Activated T-helper 2 cell treated with anti-CD3 and anti-CD28 coated beads, Interferon-gamma antibody, Interleukin-2, Interleukin-4, amounts not matched to agents 10 μg/mL and 5 μg/mL and 100 μg/mL, durations not matched to agents 14 hours and 24 hours and 36 hours (primary cell): ENCODE data around the gene ZBTB26. TPM values are rescaled to one million over a fixed set of nuclear protein-coding genes. Genes with fewer than 3 reads are reported as not detected.
"Not testable (repeated sequence)": the region's sequence is repeated elsewhere in the genome, so short reads cannot be mapped to it uniquely, and the experiment has no call there.

Source experiments
- DNase-seq: peaks from one replicate; pipeline ENCODE4 v3.0.0; 2021; ENCODE audit warnings: low spot score
- H3K27ac Mint-ChIP-seq: one replicate; pipeline ENCODE4 v1.8.0; 2021; ENCODE audit warnings: mixed read lengths
- H3K27me3 Mint-ChIP-seq: one replicate; pipeline ENCODE4 v1.8.0; 2021; ENCODE audit warnings: low read depth, mixed read lengths
- H3K36me3 Mint-ChIP-seq: one replicate; pipeline ENCODE4 v1.8.0; 2021; ENCODE audit warnings: low read depth, mixed read lengths
- H3K4me1 Mint-ChIP-seq: one replicate; pipeline ENCODE4 v1.8.0; 2021; ENCODE audit warnings: low read depth, mixed read lengths
- H3K4me3 Mint-ChIP-seq: one replicate; pipeline ENCODE4 v1.8.0; 2021; ENCODE audit warnings: low read depth, mild to moderate bottlenecking, moderate library complexity, mixed read lengths
- H3K9me3 Mint-ChIP-seq: one replicate; pipeline ENCODE4 v1.8.0; 2021; ENCODE audit warnings: mixed read lengths
- intact Hi-C: fragments of 100-400 bp; cut with micrococcal nuclease; formaldehyde crosslinking; loops from one replicate; pipeline ENCODE4 v1.15.1; 2023
- total RNA-seq: library from RNA; stranded (reverse); gene quantifications from 2 replicates; pipeline ENCODE4 v1.2.3, GENCODE V29; 2022

The ZBTB26 gene
- total RNA-seq, 1 donor from 2014 or later: 7.4 TPM

DNA sequence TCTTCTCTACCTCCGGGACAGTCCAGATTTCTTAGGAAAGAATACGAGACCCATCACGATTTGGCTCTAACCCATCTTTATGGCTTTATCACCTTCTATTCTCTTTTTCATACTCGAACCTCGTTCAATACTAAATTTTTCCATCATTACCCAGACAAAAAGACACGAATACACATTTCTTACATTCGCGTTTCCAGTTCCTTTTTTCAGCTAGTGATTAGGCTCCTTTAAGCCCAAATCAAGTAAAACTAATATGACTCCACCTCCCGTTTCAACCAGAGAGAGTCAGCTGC, 18.7 kb downstream of the ZBTB26 start:
- no peak for DNase-seq
- Mint-ChIP-seq H3K36me3 (peaks cover 47% of the 10 kb centered on the region), H3K4me1 (peaks cover 24% of the 10 kb centered on the region), H3K27ac (peak overlapping the region; percentile 95), H3K4me3 (peak overlapping the region; percentile 93), H3K27me3 (no peaks in the 10 kb centered on the region), H3K9me3 (no peaks in the 10 kb centered on the region)
- intact Hi-C loops: loop anchor here (5.0 kb wide), 1 partner anchor 355 kb away; the partner anchor contains the start of gene STRBP

DNA sequence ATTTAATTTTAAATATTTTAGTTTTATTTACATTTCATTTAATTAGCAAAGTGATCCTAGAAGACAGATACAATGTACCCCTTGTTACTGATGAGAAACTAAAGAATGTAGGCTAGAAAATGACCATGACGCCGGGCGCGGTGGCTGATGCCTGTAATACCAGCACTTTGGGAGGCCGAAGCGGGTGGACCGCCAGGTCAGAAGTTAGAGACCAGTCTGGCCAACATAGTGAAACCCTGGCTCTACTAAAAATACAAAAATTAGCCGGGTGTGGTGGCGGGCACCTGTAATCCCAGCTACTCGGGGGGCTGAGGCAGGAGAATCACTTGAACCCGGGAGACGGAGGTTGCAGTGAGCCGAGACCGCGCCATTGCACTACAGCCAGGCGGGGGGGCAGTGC, 25.2 kb downstream of the ZBTB26 start:
- intact Hi-C loops: loop anchor here (10.0 kb wide), 1 partner anchor 439 kb away; no protein-coding TSS in a partner anchor
- not testable (repeated sequence) for DNase-seq, H3K27ac Mint-ChIP-seq, H3K27me3 Mint-ChIP-seq, H3K9me3 Mint-ChIP-seq, H3K4me3 Mint-ChIP-seq
- peaks cover 16% of the 10 kb centered on the region for H3K4me1 Mint-ChIP-seq
- H3K36me3 Mint-ChIP-seq: peaks cover 33% of the 10 kb centered on the region

GRCh38 chr9:122904823-122905710, 26.2 kb downstream of the ZBTB26 start, which contains the start of gene RC3H2:
TSS of gene RC3H2 (minus strand) at chr9:122905359. CDS start at chr9:122897509, 7,850 bp downstream.
- Mint-ChIP-seq H3K4me3 (peak within 1 kb of the TSS; percentile 92), H3K9me3 (no peaks in the 10 kb centered on the region), H3K27ac (peak within 1 kb of the TSS; percentile 94), H3K4me1 (peaks cover 18% of the 10 kb centered on the region), H3K27me3 (no peaks in the 10 kb centered on the region), H3K36me3 (peaks cover 25% of the 10 kb centered on the region)
- DNase-seq: peak; percentile 97
- intact Hi-C loops: loop anchor here (1.0 to 10.0 kb wide), 6 partner anchors 8 to 440 kb away; partner anchors contain the start of genes PDCL, RABGAP1, ZBTB26 and ZBTB6

DNA sequence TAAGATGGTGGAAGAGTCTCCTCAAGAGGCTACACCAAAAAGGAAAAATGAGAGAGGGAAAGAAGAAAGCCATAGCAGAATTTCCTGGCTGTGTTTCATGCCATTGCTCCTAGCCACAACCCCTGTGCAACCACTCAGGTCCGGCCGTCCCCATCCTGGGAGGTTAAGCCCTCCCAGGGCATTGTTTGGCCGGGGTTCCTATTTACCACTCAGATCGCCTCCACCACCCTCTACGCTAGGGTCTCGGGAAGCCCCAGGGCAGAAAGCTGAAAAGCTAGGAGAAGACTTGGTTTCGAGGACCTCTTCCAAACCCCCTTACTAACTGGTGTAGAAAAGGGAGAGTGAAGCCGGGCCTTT, 26.9 kb downstream of the ZBTB26 start:
- no peaks in the 10 kb centered on the region for H3K9me3 Mint-ChIP-seq
- intact Hi-C loops: loop anchor here (2.0 to 10.0 kb wide), 3 partner anchors 36 to 440 kb away; partner anchors contain the start of genes PDCL and RABGAP1
- H3K4me1 Mint-ChIP-seq: peaks cover 17% of the 10 kb centered on the region
- H3K27ac Mint-ChIP-seq: peak overlapping the region; percentile 90
- H3K27me3 Mint-ChIP-seq: no peaks in the 10 kb centered on the region
- DNase-seq: peak; percentile 31
- H3K36me3 Mint-ChIP-seq: peaks cover 25% of the 10 kb centered on the region
- H3K4me3 Mint-ChIP-seq: peak overlapping the region; percentile 92

DNA sequence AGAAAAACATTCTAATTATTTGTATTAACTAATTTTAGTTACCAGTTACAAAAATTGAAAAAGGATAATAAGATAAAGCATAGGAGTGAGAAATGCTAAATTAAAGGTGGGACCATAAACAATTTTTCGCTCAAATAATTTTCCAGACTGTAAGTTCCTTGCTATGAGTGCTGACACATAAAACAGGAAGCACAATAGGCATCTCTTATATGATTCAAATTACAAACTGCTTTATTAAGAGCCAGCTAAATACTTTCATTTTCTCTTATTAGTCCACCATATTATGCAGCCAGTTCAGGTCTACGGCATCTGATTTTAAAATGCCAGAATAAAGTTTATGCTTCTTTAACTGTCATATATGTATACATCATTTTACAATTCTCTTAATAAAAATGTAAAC, 30.5 kb downstream of the ZBTB26 start:
- intact Hi-C loops: loop anchor here (10.0 kb wide), 1 partner anchor 444 kb away; no protein-coding TSS in a partner anchor
- DNase-seq: no peak
- H3K4me1 Mint-ChIP-seq: peaks cover 30% of the 10 kb centered on the region

DNA sequence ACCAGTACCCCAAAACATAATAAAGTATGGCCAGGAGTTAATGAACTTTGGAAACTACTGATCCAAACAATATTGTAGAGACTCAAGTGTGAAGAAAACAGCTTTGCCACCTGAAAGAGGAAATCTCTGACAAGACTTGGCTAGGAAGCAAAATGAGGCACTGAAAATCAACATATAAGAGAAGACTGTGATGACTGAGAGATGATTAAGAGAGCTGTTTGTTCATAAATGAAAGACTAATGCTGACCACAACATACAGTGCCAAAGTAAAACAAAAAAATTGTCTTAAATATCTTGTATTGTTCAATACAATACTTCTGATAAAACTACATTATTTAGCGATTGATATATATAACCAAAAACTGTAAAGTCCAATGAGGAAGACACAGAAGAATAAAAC, 33.3 kb downstream of the ZBTB26 start:
- DNase-seq: no peak
- peaks cover 39% of the 10 kb centered on the region for H3K36me3 Mint-ChIP-seq
- no peak overlapping the region for H3K27ac Mint-ChIP-seq
- H3K4me1 Mint-ChIP-seq: peaks cover 26% of the 10 kb centered on the region
- no peak overlapping the region for H3K4me3 Mint-ChIP-seq
- no peaks in the 10 kb centered on the region for H3K27me3 Mint-ChIP-seq
- no peaks in the 10 kb centered on the region for H3K9me3 Mint-ChIP-seq
- intact Hi-C loops: no loop called here

More for the DNA sequence above, 30.5 kb downstream of the ZBTB26 start:
- peaks cover 25% of the 10 kb centered on the region for H3K36me3 Mint-ChIP-seq
- no peaks in the 10 kb centered on the region for H3K27me3 Mint-ChIP-seq
- H3K27ac Mint-ChIP-seq: peak overlapping the region; percentile 28
- H3K9me3 Mint-ChIP-seq: no peaks in the 10 kb centered on the region
- peak overlapping the region; percentile 13 for H3K4me3 Mint-ChIP-seq

GRCh38 chr9:122888480-122888879, 42.8 kb downstream of the ZBTB26 start:
- intact Hi-C loops: no loop called here
- H3K36me3 Mint-ChIP-seq: peaks cover 50% of the 10 kb centered on the region

GRCh38 chr9:122883125-122883524, 48.2 kb downstream of the ZBTB26 start:
- no peak for DNase-seq
- intact Hi-C loops: no loop called here
- no peaks in the 10 kb centered on the region for H3K9me3 Mint-ChIP-seq
- peaks cover 46% of the 10 kb centered on the region for H3K36me3 Mint-ChIP-seq
- no peak overlapping the region for H3K27ac Mint-ChIP-seq
- H3K4me1 Mint-ChIP-seq: peaks cover 4% of the 10 kb centered on the region
- H3K4me3 Mint-ChIP-seq: no peak overlapping the region
- H3K27me3 Mint-ChIP-seq: no peaks in the 10 kb centered on the region

More at GRCh38 chr9:122888480-122888879, 42.8 kb downstream of the ZBTB26 start:
- H3K4me3 Mint-ChIP-seq: no peak overlapping the region
- no peaks in the 10 kb centered on the region for H3K9me3 Mint-ChIP-seq
- no peaks in the 10 kb centered on the region for H3K4me1 Mint-ChIP-seq
- DNase-seq: no peak
- H3K27ac Mint-ChIP-seq: no peak overlapping the region
- no peaks in the 10 kb centered on the region for H3K27me3 Mint-ChIP-seq

- no peaks in the 10 kb centered on the region for H3K27me3 Mint-ChIP-seq
- H3K4me3 Mint-ChIP-seq: no peak overlapping the region
- peaks cover 4% of the 10 kb centered on the region for H3K4me1 Mint-ChIP-seq
- H3K9me3 Mint-ChIP-seq: no peaks in the 10 kb centered on the region
- peaks cover 67% of the 10 kb centered on the region for H3K36me3 Mint-ChIP-seq
- no peak overlapping the region for H3K27ac Mint-ChIP-seq
- intact Hi-C loops: no loop called here
- no peak for DNase-seq
Measured at GRCh38 chr9:122879443-122879842, 51.9 kb downstream of the ZBTB26 start.

DNA sequence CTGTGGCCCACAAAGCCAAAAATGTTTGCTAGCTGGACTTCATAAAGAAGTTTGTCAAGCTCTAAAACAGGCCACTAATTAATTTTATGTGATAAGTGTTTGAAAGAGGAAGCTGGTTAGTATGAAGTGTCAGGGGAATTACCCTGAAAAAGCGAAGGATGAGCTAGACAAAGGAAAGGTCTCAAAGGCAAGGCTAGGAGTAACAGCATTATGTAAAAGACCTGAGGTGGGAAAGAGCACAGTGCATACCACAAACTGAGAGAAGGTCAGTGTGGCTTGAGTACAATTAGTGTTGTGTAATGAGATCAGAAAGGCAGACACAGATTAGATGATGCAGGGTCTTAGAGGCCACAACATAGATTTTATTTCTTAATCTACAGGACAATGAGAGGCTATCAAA, 55.8 kb downstream of the ZBTB26 start:
- DNase-seq: no peak
- H3K36me3 Mint-ChIP-seq: peaks cover 71% of the 10 kb centered on the region
- intact Hi-C loops: no loop called here
- no peaks in the 10 kb centered on the region for H3K4me1 Mint-ChIP-seq
- H3K4me3 Mint-ChIP-seq: no peak overlapping the region
- no peak overlapping the region for H3K27ac Mint-ChIP-seq
- H3K27me3 Mint-ChIP-seq: no peaks in the 10 kb centered on the region
- no peaks in the 10 kb centered on the region for H3K9me3 Mint-ChIP-seq

- intact Hi-C loops, H3K4me1 Mint-ChIP-seq, DNase-seq, H3K9me3 Mint-ChIP-seq, H3K27ac Mint-ChIP-seq, H3K27me3 Mint-ChIP-seq, H3K4me3 Mint-ChIP-seq: not testable (repeated sequence)
- peaks cover 56% of the 10 kb centered on the region for H3K36me3 Mint-ChIP-seq
Measured at GRCh38 chr9:122867276-122867675, 64.0 kb downstream of the ZBTB26 start.

DNA sequence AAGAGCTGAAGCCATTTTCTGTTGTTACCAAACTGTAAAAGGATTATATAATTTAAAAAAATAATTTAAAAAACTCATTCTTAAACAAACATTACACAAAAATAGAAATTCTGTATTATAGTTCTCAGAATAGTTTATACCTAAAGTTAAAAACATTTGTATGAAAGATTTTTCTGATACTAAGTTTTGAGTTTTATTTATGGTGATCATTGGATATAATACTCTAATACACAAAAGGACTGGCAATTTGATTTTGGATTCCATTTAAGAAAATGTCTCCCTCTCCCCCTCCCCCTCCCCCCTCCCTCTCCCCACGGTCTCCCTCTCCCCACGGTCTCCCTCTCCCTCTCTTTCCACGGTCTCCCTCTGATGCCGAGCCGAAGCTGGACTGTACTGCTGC, 65.2 kb downstream of the ZBTB26 start:
- intact Hi-C loops: no loop called here
- peaks cover 52% of the 10 kb centered on the region for H3K36me3 Mint-ChIP-seq
- peaks cover 2% of the 10 kb centered on the region for H3K4me1 Mint-ChIP-seq
- no peaks in the 10 kb centered on the region for H3K27me3 Mint-ChIP-seq
- H3K27ac Mint-ChIP-seq: no peak overlapping the region
- H3K4me3 Mint-ChIP-seq: no peak overlapping the region
- no peak for DNase-seq
- H3K9me3 Mint-ChIP-seq: no peaks in the 10 kb centered on the region
